Thoracic aorta (tissue), 2 donors: ENCODE results near the gene SLC37A2. TPM values are rescaled to one million over a fixed set of nuclear protein-coding genes. Genes with fewer than 3 reads are reported as not detected.

Experiments
- ATAC-seq: fragments of 150-250 bp; one replicate; pipeline ENCODE4 v1.8.0; 2017; ENCODE audit warnings: low read depth; ENCODE audit not compliant: insufficient number of reproducible peaks, low FRiP score
- DNase-seq: peaks from one replicate; pipeline ENCODE4 v3.0.0-alpha.2; 2020; ENCODE audit warnings: low spot score
- H3K27ac ChIP-seq, 2 donors: fragments of 200-600 bp; sonication (generic); 1 replicate in 1 of 2; 2 replicates in 1 of 2; pipeline ENCODE4 v1.5.1; 2016; ENCODE audit warnings: mild to moderate bottlenecking in 2 of 2, moderate library complexity in 2 of 2
- H3K27me3 ChIP-seq: fragments of 200-600 bp; sonication (generic); replicated peaks from 2 replicates; pipeline ENCODE4 v1.6.0; 2016; ENCODE audit warnings: mild to moderate bottlenecking; ENCODE audit not compliant: insufficient read depth
- H3K36me3 ChIP-seq: fragments of 200-600 bp; sonication (generic); one replicate; pipeline ENCODE4 v1.5.1; 2016
- H3K4me1 ChIP-seq, 2 donors: fragments of 200-600 bp; sonication (generic); 1 replicate in 1 of 2; 2 replicates in 1 of 2; pipeline versions ENCODE4 v1.5.1 to v1.6.0; 2016; ENCODE audit warnings: low read depth in 2 of 2, mild to moderate bottlenecking in 1 of 2; ENCODE audit not compliant: control insufficient read depth in 1 of 2
- H3K4me3 ChIP-seq: fragments of 200-600 bp; sonication (generic); 2 replicates; pipeline ENCODE4 v1.5.1; 2016; ENCODE audit warnings: mild to moderate bottlenecking
- H3K9me3 ChIP-seq: fragments of 200-600 bp; sonication (generic); 2 replicates; pipeline ENCODE4 v1.5.1; 2016
- CTCF ChIP-seq: fragments of 200-600 bp; sonication (generic); IDR thresholded peaks from one replicate; pipeline ENCODE4 v1.5.1; 2019; ENCODE audit warnings: antibody characterized with exemption
- total RNA-seq, 2 donors: library from RNA; depleted of rRNA; stranded (reverse); fragments of >200 nt; gene quantifications; one replicate each; pipeline versions ENCODE4 v1.1.0 to v1.2.3, GENCODE V29; 2016

Gene SLC37A2
- total RNA-seq, 2 donors from 2014 or later = 8.9 to 11.6 TPM

GRCh38 chr11:125064070-125064469, 965 bp downstream of the SLC37A2 start:
- ATAC-seq = no peak
- Histone ChIP-seq H3K36me3 (no peaks in the 10 kb centered on the region), H3K4me3 (peak overlapping the region; percentile 89), H3K9me3 (no peaks in the 10 kb centered on the region), H3K4me1 (peaks cover 8 to 15% of the 10 kb centered on the region in 2 donors), H3K27ac (peak overlapping the region in 1 of 2 donors; percentile 66), H3K27me3 (no peaks in the 10 kb centered on the region)
- TF ChIP-seq CTCF = no peak
- no peak for DNase-seq

GRCh38 chr11:125068368-125068767, 5.3 kb downstream of the SLC37A2 start:
- ATAC-seq = no peak
- Histone ChIP-seq H3K36me3 (no peaks in the 10 kb centered on the region), H3K9me3 (no peaks in the 10 kb centered on the region), H3K27me3 (no peaks in the 10 kb centered on the region), H3K4me1 (peaks cover 8 to 10% of the 10 kb centered on the region in 2 donors), H3K27ac (no peak overlapping the region), H3K4me3 (no peak overlapping the region)
- DNase-seq = no peak
- no peak for TF ChIP-seq CTCF

GRCh38 chr11:125069008-125069407, 5.9 kb downstream of the SLC37A2 start:
- no peak for ATAC-seq
- no peak for TF ChIP-seq CTCF
- H3K27ac ChIP-seq = no peak overlapping the region

GRCh38 chr11:125069796-125070195, 6.7 kb downstream of the SLC37A2 start:
- ATAC-seq (no peak), DNase-seq (no peak)
- no peaks in the 10 kb centered on the region for H3K9me3 ChIP-seq
- no peak overlapping the region for H3K4me3 ChIP-seq
- H3K4me1 ChIP-seq = peaks cover 0 to 3% of the 10 kb centered on the region in 2 donors
- no peaks in the 10 kb centered on the region for H3K36me3 ChIP-seq
- no peak for TF ChIP-seq CTCF
- H3K27me3 ChIP-seq = no peaks in the 10 kb centered on the region
- H3K27ac ChIP-seq = peak overlapping the region in 1 of 2 donors; percentile 38

More at GRCh38 chr11:125069008-125069407, 5.9 kb downstream of the SLC37A2 start:
- Histone ChIP-seq H3K4me3 (no peak overlapping the region), H3K4me1 (peaks cover 2 to 3% of the 10 kb centered on the region in 2 donors), H3K27me3 (no peaks in the 10 kb centered on the region), H3K36me3 (no peaks in the 10 kb centered on the region), H3K9me3 (no peaks in the 10 kb centered on the region)
- no peak for DNase-seq

- Histone ChIP-seq H3K4me1 (peaks cover 0 to 3% of the 10 kb centered on the region in 2 donors), H3K4me3 (no peak overlapping the region), H3K36me3 (no peaks in the 10 kb centered on the region), H3K27me3 (no peaks in the 10 kb centered on the region), H3K27ac (peak overlapping the region in 1 of 2 donors; percentile 19), H3K9me3 (no peaks in the 10 kb centered on the region)
- DNase-seq (no peak), ATAC-seq (peak; percentile 11)
- no peak for TF ChIP-seq CTCF
These were observed 7.7 kb downstream of the SLC37A2 start for GRCh38 chr11:125070699-125071254.
